ENCODE data around the gene DENND1A. TPM values are rescaled to one million over a fixed set of nuclear protein-coding genes. Genes with fewer than 3 reads are reported as not detected.
A peak's percentile ranks its signal among the peaks of the same experiment; 100 is the strongest.

The DENND1A gene
- total and polyA plus RNA-seq, 2 donors, result 6.7 to 9.2 TPM

GRCh38 chr9:123713282-123713681, 216.6 kb downstream of the DENND1A start:
- Histone ChIP-seq H3K4me1 (ENCODE audit: control insufficient read depth in 2 of 2, insufficient read depth in 2 of 2, low read length in 2 of 2) (no peaks in the 10 kb centered on the region), H3K36me3 (ENCODE audit: control insufficient read depth in 2 of 2, insufficient read depth in 2 of 2, low read length in 1 of 2) (no peaks in the 10 kb centered on the region), H3K4me3 (ENCODE audit: low read length in 2 of 2) (no peak overlapping the region), H3K27ac (ENCODE audit: low read depth in 1 of 2, low read length in 1 of 2) (no peak overlapping the region), H3K9me3 (ENCODE audit: control insufficient read depth in 2 of 2, insufficient read depth in 1 of 2, low read length in 1 of 2) (no peaks in the 10 kb centered on the region), H3K27me3 (ENCODE audit: control insufficient read depth in 2 of 2, insufficient read depth in 1 of 2, low read length in 1 of 2) (no peaks in the 10 kb centered on the region)
- DNase-seq (ENCODE audit: low read depth in 6 of 9, low spot score in 9 of 9), result no peak
- 96% methylated on average over 2 of the region's 2 CpGs for WGBS

- Histone ChIP-seq H3K36me3 (ENCODE audit: control insufficient read depth in 2 of 2, insufficient read depth in 2 of 2, low read length in 1 of 2) (no peaks in the 10 kb centered on the region), H3K27me3 (ENCODE audit: control insufficient read depth in 2 of 2, insufficient read depth in 1 of 2, low read length in 1 of 2) (no peaks in the 10 kb centered on the region), H3K4me3 (ENCODE audit: low read length in 2 of 2) (no peak overlapping the region), H3K4me1 (ENCODE audit: control insufficient read depth in 2 of 2, insufficient read depth in 2 of 2, low read length in 2 of 2) (no peaks in the 10 kb centered on the region), H3K9me3 (ENCODE audit: control insufficient read depth in 2 of 2, insufficient read depth in 1 of 2, low read length in 1 of 2) (no peaks in the 10 kb centered on the region), H3K27ac (ENCODE audit: low read depth in 1 of 2, low read length in 1 of 2) (no peak overlapping the region)
- DNase-seq (ENCODE audit: low read depth in 6 of 9, low spot score in 9 of 9), result no peak
- WGBS, result 98% methylated on average over 1 of the region's 1 CpG
Observed at GRCh38 chr9:123712399-123712798, 217.5 kb downstream of the DENND1A start.

DNA sequence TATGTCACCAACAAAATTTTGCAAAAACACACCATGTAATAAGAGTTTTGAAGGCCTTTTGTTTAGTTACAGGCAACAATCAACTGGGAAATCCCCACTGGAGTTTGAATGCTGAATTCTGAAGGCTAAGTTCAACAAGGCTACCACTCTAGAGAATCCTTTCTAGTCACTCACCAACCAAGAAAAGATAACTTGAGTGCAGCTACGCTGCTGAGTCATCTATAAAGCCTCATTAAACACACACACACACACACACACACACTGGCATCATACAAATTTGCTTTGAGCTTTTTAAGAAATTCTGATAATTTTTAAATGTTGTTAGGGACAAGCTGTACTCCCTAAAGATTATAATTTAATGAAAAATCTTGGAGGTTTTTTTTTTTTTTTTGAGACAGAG, 219.6 kb downstream of the DENND1A start:
- Histone ChIP-seq H3K9me3 (ENCODE audit: control insufficient read depth in 2 of 2, insufficient read depth in 1 of 2, low read length in 1 of 2) (no peaks in the 10 kb centered on the region), H3K27me3 (ENCODE audit: control insufficient read depth in 2 of 2, insufficient read depth in 1 of 2, low read length in 1 of 2) (no peaks in the 10 kb centered on the region), H3K4me3 (ENCODE audit: low read length in 2 of 2) (no peak overlapping the region), H3K36me3 (ENCODE audit: control insufficient read depth in 2 of 2, insufficient read depth in 2 of 2, low read length in 1 of 2) (no peaks in the 10 kb centered on the region), H3K4me1 (ENCODE audit: control insufficient read depth in 2 of 2, insufficient read depth in 2 of 2, low read length in 2 of 2) (no peaks in the 10 kb centered on the region), H3K27ac (ENCODE audit: low read depth in 1 of 2, low read length in 1 of 2) (no peak overlapping the region)
- no peak for DNase-seq (ENCODE audit: low read depth in 6 of 9, low spot score in 9 of 9)
- 98% methylated on average over 1 of the region's 1 CpG for WGBS

DNA sequence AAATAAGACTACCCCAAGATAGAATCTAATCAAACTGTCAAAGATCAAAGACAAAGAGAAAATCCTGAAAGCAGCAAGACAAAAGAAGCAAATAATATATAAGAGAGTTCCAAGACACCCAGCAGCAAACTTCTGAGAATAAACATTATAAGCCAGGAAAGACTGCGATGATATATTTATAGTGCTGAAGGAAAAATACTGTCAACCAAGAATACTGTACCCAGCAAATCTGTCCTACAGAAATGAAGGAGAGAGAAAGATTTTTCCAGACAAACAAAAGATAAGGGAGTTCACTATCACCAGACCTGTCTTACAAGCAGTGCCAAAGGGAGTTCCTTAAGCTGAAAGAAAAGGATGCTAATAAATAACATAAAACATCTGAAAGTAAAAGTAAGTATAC, 227.4 kb downstream of the DENND1A start:
- H3K9me3 ChIP-seq (ENCODE audit: control insufficient read depth in 2 of 2, insufficient read depth in 1 of 2, low read length in 1 of 2), result peaks cover 0 to 4% of the 10 kb centered on the region in 2 donors
- WGBS, result 98% methylated on average over 1 of the region's 1 CpG

GRCh38 chr9:123697686-123698085, 232.2 kb downstream of the DENND1A start:
- Histone ChIP-seq H3K27me3 (ENCODE audit: control insufficient read depth in 2 of 2, insufficient read depth in 1 of 2, low read length in 1 of 2) (no peaks in the 10 kb centered on the region), H3K36me3 (ENCODE audit: control insufficient read depth in 2 of 2, insufficient read depth in 2 of 2, low read length in 1 of 2) (no peaks in the 10 kb centered on the region), H3K4me3 (ENCODE audit: low read length in 2 of 2) (no peak overlapping the region), H3K27ac (ENCODE audit: low read depth in 1 of 2, low read length in 1 of 2) (no peak overlapping the region), H3K4me1 (ENCODE audit: control insufficient read depth in 2 of 2, insufficient read depth in 2 of 2, low read length in 2 of 2) (no peaks in the 10 kb centered on the region), H3K9me3 (ENCODE audit: control insufficient read depth in 2 of 2, insufficient read depth in 1 of 2, low read length in 1 of 2) (peaks cover 0 to 4% of the 10 kb centered on the region in 2 donors)
- DNase-seq (ENCODE audit: low read depth in 6 of 9, low spot score in 9 of 9), result no peak
- 99% methylated on average over 2 of the region's 2 CpGs for WGBS

More for the DNA sequence above, 227.4 kb downstream of the DENND1A start:
- H3K27ac ChIP-seq (ENCODE audit: low read depth in 1 of 2, low read length in 1 of 2), result no peak overlapping the region
- no peaks in the 10 kb centered on the region for H3K27me3 ChIP-seq (ENCODE audit: control insufficient read depth in 2 of 2, insufficient read depth in 1 of 2, low read length in 1 of 2)
- DNase-seq (ENCODE audit: low read depth in 6 of 9, low spot score in 9 of 9), result peak in 1 of 9 donors; percentile 18
- H3K4me1 ChIP-seq (ENCODE audit: control insufficient read depth in 2 of 2, insufficient read depth in 2 of 2, low read length in 2 of 2), result no peaks in the 10 kb centered on the region
- no peak overlapping the region for H3K4me3 ChIP-seq (ENCODE audit: low read length in 2 of 2)
- no peaks in the 10 kb centered on the region for H3K36me3 ChIP-seq (ENCODE audit: control insufficient read depth in 2 of 2, insufficient read depth in 2 of 2, low read length in 1 of 2)

GRCh38 chr9:123696476-123696875, 233.4 kb downstream of the DENND1A start:
- H3K9me3 ChIP-seq (ENCODE audit: control insufficient read depth in 2 of 2, insufficient read depth in 1 of 2, low read length in 1 of 2), result peaks cover 0 to 3% of the 10 kb centered on the region in 2 donors
- 85% methylated on average over 4 of the region's 4 CpGs for WGBS
- H3K27ac ChIP-seq (ENCODE audit: low read depth in 1 of 2, low read length in 1 of 2), result no peak overlapping the region
- H3K4me3 ChIP-seq (ENCODE audit: low read length in 2 of 2), result no peak overlapping the region
- H3K27me3 ChIP-seq (ENCODE audit: control insufficient read depth in 2 of 2, insufficient read depth in 1 of 2, low read length in 1 of 2), result no peaks in the 10 kb centered on the region
- no peaks in the 10 kb centered on the region for H3K4me1 ChIP-seq (ENCODE audit: control insufficient read depth in 2 of 2, insufficient read depth in 2 of 2, low read length in 2 of 2)
- no peaks in the 10 kb centered on the region for H3K36me3 ChIP-seq (ENCODE audit: control insufficient read depth in 2 of 2, insufficient read depth in 2 of 2, low read length in 1 of 2)
- DNase-seq (ENCODE audit: low read depth in 6 of 9, low spot score in 9 of 9), result no peak

DNA sequence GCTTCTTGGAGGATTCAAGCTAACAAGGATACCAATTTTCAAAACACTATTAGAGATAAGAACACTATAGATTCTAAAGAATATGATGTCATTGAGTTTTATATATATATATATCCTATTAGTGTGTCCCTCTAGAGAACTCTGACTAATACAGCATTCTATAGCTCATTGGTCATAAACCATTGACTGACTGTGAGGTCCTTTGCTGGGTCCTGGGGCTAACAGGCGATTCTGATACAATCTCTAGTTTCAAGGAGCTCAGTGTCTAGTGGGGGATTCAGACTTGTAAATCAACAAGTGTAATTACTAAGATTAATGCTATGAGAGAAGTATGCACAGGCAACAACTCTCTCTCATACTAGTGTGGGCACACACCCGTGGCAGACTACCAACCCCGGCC, 234.5 kb downstream of the DENND1A start:
- no peaks in the 10 kb centered on the region for H3K4me1 ChIP-seq (ENCODE audit: control insufficient read depth in 2 of 2, insufficient read depth in 2 of 2, low read length in 2 of 2)
- H3K27ac ChIP-seq (ENCODE audit: low read depth in 1 of 2, low read length in 1 of 2), result no peak overlapping the region
- H3K4me3 ChIP-seq (ENCODE audit: low read length in 2 of 2), result no peak overlapping the region
- H3K27me3 ChIP-seq (ENCODE audit: control insufficient read depth in 2 of 2, insufficient read depth in 1 of 2, low read length in 1 of 2), result no peaks in the 10 kb centered on the region
- H3K9me3 ChIP-seq (ENCODE audit: control insufficient read depth in 2 of 2, insufficient read depth in 1 of 2, low read length in 1 of 2), result no peaks in the 10 kb centered on the region
- no peaks in the 10 kb centered on the region for H3K36me3 ChIP-seq (ENCODE audit: control insufficient read depth in 2 of 2, insufficient read depth in 2 of 2, low read length in 1 of 2)
- no peak for DNase-seq (ENCODE audit: low read depth in 6 of 9, low spot score in 9 of 9)
- over 99% methylated on average over 3 of the region's 3 CpGs for WGBS

- no peak for DNase-seq (ENCODE audit: low read depth in 6 of 9, low spot score in 9 of 9)
- no peak overlapping the region for H3K27ac ChIP-seq (ENCODE audit: low read depth in 1 of 2, low read length in 1 of 2)
- H3K4me1 ChIP-seq (ENCODE audit: control insufficient read depth in 2 of 2, insufficient read depth in 2 of 2, low read length in 2 of 2), result peaks cover 0 to 14% of the 10 kb centered on the region in 2 donors
- H3K36me3 ChIP-seq (ENCODE audit: control insufficient read depth in 2 of 2, insufficient read depth in 2 of 2, low read length in 1 of 2), result no peaks in the 10 kb centered on the region
- H3K4me3 ChIP-seq (ENCODE audit: low read length in 2 of 2), result no peak overlapping the region
- no peaks in the 10 kb centered on the region for H3K9me3 ChIP-seq (ENCODE audit: control insufficient read depth in 2 of 2, insufficient read depth in 1 of 2, low read length in 1 of 2)
- 95% methylated on average over 3 of the region's 3 CpGs for WGBS
- H3K27me3 ChIP-seq (ENCODE audit: control insufficient read depth in 2 of 2, insufficient read depth in 1 of 2, low read length in 1 of 2), result no peaks in the 10 kb centered on the region
Observed at GRCh38 chr9:123691765-123692303, 238.1 kb downstream of the DENND1A start.

DNA sequence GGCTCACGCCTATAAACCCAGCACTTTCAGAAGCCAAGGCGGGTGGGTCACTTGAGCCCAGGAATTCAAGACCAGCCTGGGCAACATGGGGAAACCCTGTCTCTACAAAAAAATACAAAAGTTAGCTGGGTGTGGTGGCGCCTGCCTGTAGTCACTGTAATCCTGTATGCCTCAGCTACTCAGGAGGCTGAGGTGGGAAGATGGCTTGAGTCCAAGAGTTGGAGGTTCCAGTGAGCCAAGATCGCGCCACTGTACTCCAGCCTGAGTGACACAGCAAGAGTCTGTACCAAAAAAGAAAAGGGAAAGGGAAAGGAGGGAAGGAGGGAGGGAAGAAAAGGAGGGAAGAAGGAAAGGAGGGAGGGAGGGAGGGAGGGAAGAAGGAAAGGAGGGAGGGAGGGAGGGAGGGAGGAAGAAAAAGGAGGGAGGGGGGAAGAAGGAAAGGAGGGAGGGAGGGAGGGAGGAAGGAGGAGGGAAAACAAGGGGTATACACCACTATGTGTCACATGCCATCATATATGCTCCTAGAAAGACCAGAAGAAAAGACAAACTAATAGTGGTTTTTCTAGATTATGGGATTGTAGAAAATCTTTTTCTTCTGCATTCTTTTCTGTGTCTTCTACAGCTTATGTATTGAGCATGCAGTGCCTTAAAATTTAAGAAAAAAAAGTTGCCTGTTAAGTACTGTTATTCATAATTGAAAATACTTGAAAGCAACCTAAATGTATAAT, 240.1 kb downstream of the DENND1A start:
- no peaks in the 10 kb centered on the region for H3K36me3 ChIP-seq (ENCODE audit: control insufficient read depth in 2 of 2, insufficient read depth in 2 of 2, low read length in 1 of 2)
- DNase-seq (ENCODE audit: low read depth in 6 of 9, low spot score in 9 of 9), result no peak
- no peak overlapping the region for H3K4me3 ChIP-seq (ENCODE audit: low read length in 2 of 2)
- WGBS, result 87% methylated on average over 5 of the region's 5 CpGs
- no peaks in the 10 kb centered on the region for H3K9me3 ChIP-seq (ENCODE audit: control insufficient read depth in 2 of 2, insufficient read depth in 1 of 2, low read length in 1 of 2)
- peaks cover 0 to 19% of the 10 kb centered on the region in 2 donors for H3K4me1 ChIP-seq (ENCODE audit: control insufficient read depth in 2 of 2, insufficient read depth in 2 of 2, low read length in 2 of 2)
- H3K27ac ChIP-seq (ENCODE audit: low read depth in 1 of 2, low read length in 1 of 2), result no peak overlapping the region
- H3K27me3 ChIP-seq (ENCODE audit: control insufficient read depth in 2 of 2, insufficient read depth in 1 of 2, low read length in 1 of 2), result no peaks in the 10 kb centered on the region
